ENCODE data around the gene CNST.
"Not testable (repeated sequence)": the region's sequence is repeated elsewhere in the genome, so short reads cannot be mapped to it uniquely, and the experiment has no call there.

CNST gene

GRCh38 chr1:246691622-246692495, 125.6 kb downstream of the CNST start:
- Histone ChIP-seq H3K27ac (ENCODE audit: low read depth, low read length, severe bottlenecking) (no peak overlapping the region), H3K9me3 (ENCODE audit: control insufficient read depth, low read length) (peaks cover 20% of the 10 kb centered on the region), H3K4me3 (ENCODE audit: extremely low read depth, insufficient read depth, low read length, poor library complexity, severe bottlenecking) (no peak overlapping the region), H3K36me3 (ENCODE audit: control insufficient read depth, insufficient read depth, low read length) (no peaks in the 10 kb centered on the region), H3K4me1 (ENCODE audit: control insufficient read depth, insufficient read depth, low read length, poor library complexity, severe bottlenecking) (no peaks in the 10 kb centered on the region)
- WGBS, 2 experiments (ENCODE audit: insufficient coverage in 2 of 2), result 80 to 85% methylated on average over 12 to 15 of the region's 15 CpGs

- WGBS, 2 experiments (ENCODE audit: insufficient coverage in 2 of 2), result 87 to 94% methylated on average over 7 to 9 of the region's 10 CpGs
- H3K4me1 ChIP-seq (ENCODE audit: control insufficient read depth, insufficient read depth, low read length, poor library complexity, severe bottlenecking); H3K4me3 ChIP-seq (ENCODE audit: extremely low read depth, insufficient read depth, low read length, poor library complexity, severe bottlenecking); H3K36me3 ChIP-seq (ENCODE audit: control insufficient read depth, insufficient read depth, low read length); H3K27ac ChIP-seq (ENCODE audit: low read depth, low read length, severe bottlenecking): not testable (repeated sequence)
- H3K9me3 ChIP-seq (ENCODE audit: control insufficient read depth, low read length), result peaks cover 20% of the 10 kb centered on the region
Measured at GRCh38 chr1:246694213-246694895, 128.1 kb downstream of the CNST start.

DNA sequence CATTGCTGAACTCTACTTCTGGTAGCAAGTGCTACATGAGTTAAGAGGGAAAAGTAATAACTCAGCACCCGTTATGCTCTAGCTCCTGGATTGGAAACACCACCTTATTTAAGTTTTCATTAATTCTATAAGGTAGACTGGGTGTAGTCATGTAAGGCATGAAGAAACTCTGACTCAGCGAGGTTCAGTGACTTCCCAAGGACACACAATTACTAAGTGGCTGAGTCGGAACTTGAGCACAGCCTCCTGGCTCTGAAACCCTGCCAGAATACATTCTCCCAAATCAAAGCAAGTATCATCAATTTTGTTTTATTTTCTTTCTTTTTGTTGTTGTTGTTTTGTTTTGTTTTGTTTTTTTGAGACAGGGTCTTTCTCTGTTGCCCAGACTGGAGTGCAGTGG, 128.9 kb downstream of the CNST start:
- H3K4me1 ChIP-seq (ENCODE audit: control insufficient read depth, insufficient read depth, low read length, poor library complexity, severe bottlenecking), result peaks cover 3% of the 10 kb centered on the region
- peaks cover 20% of the 10 kb centered on the region for H3K9me3 ChIP-seq (ENCODE audit: control insufficient read depth, low read length)
- H3K36me3 ChIP-seq (ENCODE audit: control insufficient read depth, insufficient read depth, low read length), result no peaks in the 10 kb centered on the region
- no peak overlapping the region for H3K27ac ChIP-seq (ENCODE audit: low read depth, low read length, severe bottlenecking)
- WGBS, 2 experiments (ENCODE audit: insufficient coverage in 2 of 2), result 100% methylated on average over 2 of the region's 3 CpGs; no CpG with 5 or more reads in 1 of the 2 experiments
- H3K4me3 ChIP-seq (ENCODE audit: extremely low read depth, insufficient read depth, low read length, poor library complexity, severe bottlenecking), result no peak overlapping the region

DNA sequence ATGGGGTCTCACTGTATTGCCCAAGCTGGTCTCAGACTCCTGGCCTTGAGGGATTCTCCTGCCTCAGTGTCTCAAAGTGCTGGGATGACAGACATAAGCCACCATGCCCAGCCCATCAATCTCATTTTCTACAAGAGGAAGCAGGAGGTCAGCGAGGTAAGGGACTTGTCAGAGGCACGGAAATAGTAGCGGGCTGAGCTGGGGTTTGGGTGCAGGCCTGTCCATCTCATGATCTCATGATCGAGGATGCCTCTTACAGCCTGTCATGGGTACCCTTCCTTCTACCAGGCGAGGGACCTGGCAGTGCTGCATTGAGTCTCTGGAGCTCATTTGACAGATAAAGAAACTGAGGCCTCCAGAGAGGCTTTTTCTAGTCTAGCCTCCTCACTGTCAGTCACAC, 129.4 kb downstream of the CNST start:
- Histone ChIP-seq H3K9me3 (ENCODE audit: control insufficient read depth, low read length) (peaks cover 20% of the 10 kb centered on the region), H3K4me3 (ENCODE audit: extremely low read depth, insufficient read depth, low read length, poor library complexity, severe bottlenecking) (no peak overlapping the region), H3K4me1 (ENCODE audit: control insufficient read depth, insufficient read depth, low read length, poor library complexity, severe bottlenecking) (peaks cover 3% of the 10 kb centered on the region), H3K36me3 (ENCODE audit: control insufficient read depth, insufficient read depth, low read length) (no peaks in the 10 kb centered on the region), H3K27ac (ENCODE audit: low read depth, low read length, severe bottlenecking) (no peak overlapping the region)
- WGBS, 2 experiments (ENCODE audit: insufficient coverage in 2 of 2), result 85 to 89% methylated on average over 5 of the region's 5 CpGs

- peaks cover 3% of the 10 kb centered on the region for H3K4me1 ChIP-seq (ENCODE audit: control insufficient read depth, insufficient read depth, low read length, poor library complexity, severe bottlenecking)
- H3K27ac ChIP-seq (ENCODE audit: low read depth, low read length, severe bottlenecking), result no peak overlapping the region
- H3K4me3 ChIP-seq (ENCODE audit: extremely low read depth, insufficient read depth, low read length, poor library complexity, severe bottlenecking), result no peak overlapping the region
- no peaks in the 10 kb centered on the region for H3K36me3 ChIP-seq (ENCODE audit: control insufficient read depth, insufficient read depth, low read length)
- WGBS, 2 experiments (ENCODE audit: insufficient coverage in 2 of 2), result 90 to 96% methylated on average over 5 to 7 of the region's 8 CpGs
- peaks cover 10% of the 10 kb centered on the region for H3K9me3 ChIP-seq (ENCODE audit: control insufficient read depth, low read length)
Measured at GRCh38 chr1:246698466-246699094, 132.3 kb downstream of the CNST start.

DNA sequence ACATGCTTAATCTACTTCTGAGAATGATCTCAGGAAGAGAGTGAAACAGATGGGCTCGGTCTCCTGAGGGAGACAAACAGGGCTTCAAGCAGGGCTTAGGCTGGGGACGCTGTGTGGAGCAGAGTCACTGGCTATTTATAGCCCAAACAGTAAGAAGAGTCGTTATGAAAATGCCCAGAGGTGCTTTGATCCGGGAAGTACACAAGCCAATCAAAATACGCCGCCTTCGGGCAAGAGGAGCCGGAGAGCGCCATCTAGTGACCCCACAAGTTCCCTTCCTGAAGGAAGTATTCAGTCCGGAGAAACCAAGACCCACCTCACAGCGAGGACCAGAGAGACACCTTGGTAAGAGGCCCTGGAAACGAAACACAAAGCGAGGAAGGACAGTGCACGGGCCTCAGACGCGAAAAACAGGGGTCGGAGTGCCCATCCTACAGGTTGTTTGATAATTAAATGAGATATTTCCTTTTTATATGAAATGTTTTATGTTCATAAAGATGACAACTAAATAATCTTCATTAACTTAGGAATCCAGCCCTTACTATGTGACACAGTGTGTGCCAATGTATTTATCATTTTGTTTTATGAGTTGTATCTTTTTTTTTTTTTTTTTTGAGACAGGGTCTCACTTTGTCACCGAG, 133.0 kb downstream of the CNST start:
- 10 to 19% methylated on average over 13 of the region's 18 CpGs for WGBS, 2 experiments (ENCODE audit: insufficient coverage in 2 of 2)
- Histone ChIP-seq H3K4me3 (ENCODE audit: extremely low read depth, insufficient read depth, low read length, poor library complexity, severe bottlenecking) (no peak overlapping the region), H3K36me3 (ENCODE audit: control insufficient read depth, insufficient read depth, low read length) (no peaks in the 10 kb centered on the region), H3K9me3 (ENCODE audit: control insufficient read depth, low read length) (peaks cover 7% of the 10 kb centered on the region), H3K4me1 (ENCODE audit: control insufficient read depth, insufficient read depth, low read length, poor library complexity, severe bottlenecking) (peaks cover 3% of the 10 kb centered on the region), H3K27ac (ENCODE audit: low read depth, low read length, severe bottlenecking) (no peak overlapping the region)

- WGBS, 2 experiments (ENCODE audit: insufficient coverage in 2 of 2), result 92% methylated on average over 8 of the region's 8 CpGs
- no peak overlapping the region for H3K27ac ChIP-seq (ENCODE audit: low read depth, low read length, severe bottlenecking)
- H3K4me1 ChIP-seq (ENCODE audit: control insufficient read depth, insufficient read depth, low read length, poor library complexity, severe bottlenecking), result peaks cover 3% of the 10 kb centered on the region
- no peaks in the 10 kb centered on the region for H3K36me3 ChIP-seq (ENCODE audit: control insufficient read depth, insufficient read depth, low read length)
- no peaks in the 10 kb centered on the region for H3K9me3 ChIP-seq (ENCODE audit: control insufficient read depth, low read length)
- no peak overlapping the region for H3K4me3 ChIP-seq (ENCODE audit: extremely low read depth, insufficient read depth, low read length, poor library complexity, severe bottlenecking)
Measured at GRCh38 chr1:246703581-246703980, 137.3 kb downstream of the CNST start.

DNA sequence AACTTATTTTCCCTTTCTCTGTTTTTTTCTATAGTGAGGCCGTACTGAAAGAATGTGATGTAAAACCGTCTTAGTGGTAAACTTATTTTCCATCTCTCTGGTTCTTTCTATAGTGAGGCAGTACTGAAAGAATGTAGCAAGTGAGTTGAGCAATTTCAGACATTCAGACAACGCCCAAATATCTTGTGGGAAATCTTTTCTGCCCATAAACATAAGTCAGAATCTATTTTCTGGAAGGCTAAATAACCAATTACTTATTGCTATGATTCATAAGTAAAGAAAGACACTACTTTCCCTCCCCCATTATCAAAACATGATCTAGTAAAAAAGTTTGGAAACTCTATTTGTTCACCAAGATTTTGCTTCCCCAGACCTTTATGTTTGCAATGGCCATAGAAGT, 139.1 kb downstream of the CNST start:
- no peak overlapping the region for H3K27ac ChIP-seq (ENCODE audit: low read depth, low read length, severe bottlenecking)
- no peaks in the 10 kb centered on the region for H3K9me3 ChIP-seq (ENCODE audit: control insufficient read depth, low read length)
- no peak overlapping the region for H3K4me3 ChIP-seq (ENCODE audit: extremely low read depth, insufficient read depth, low read length, poor library complexity, severe bottlenecking)
- H3K36me3 ChIP-seq (ENCODE audit: control insufficient read depth, insufficient read depth, low read length), result no peaks in the 10 kb centered on the region
- no peaks in the 10 kb centered on the region for H3K4me1 ChIP-seq (ENCODE audit: control insufficient read depth, insufficient read depth, low read length, poor library complexity, severe bottlenecking)
- WGBS, 2 experiments (ENCODE audit: insufficient coverage in 2 of 2), result no CpG with 5 or more reads among the region's 3 CpGs

DNA sequence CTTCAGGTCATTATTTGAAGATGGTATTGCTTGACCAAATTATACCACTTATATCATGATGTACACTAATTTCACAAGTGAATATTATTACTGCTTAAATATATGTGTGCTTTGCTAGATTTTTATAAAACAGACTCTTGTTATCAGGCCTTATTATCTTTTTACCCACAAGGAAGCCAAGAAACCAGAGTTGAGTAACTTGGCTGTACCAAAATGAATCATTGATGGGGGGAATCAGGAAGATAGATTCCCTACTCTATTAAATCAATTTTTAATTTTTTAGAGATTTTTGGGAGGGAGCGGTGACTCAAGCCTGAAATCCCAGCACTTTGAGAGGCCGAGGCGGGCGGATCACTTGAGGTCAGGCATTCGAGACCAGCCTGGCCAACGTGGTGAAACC, 141.9 kb downstream of the CNST start:
- Histone ChIP-seq H3K27ac (ENCODE audit: low read depth, low read length, severe bottlenecking) (no peak overlapping the region), H3K9me3 (ENCODE audit: control insufficient read depth, low read length) (peaks cover 4% of the 10 kb centered on the region), H3K36me3 (ENCODE audit: control insufficient read depth, insufficient read depth, low read length) (no peaks in the 10 kb centered on the region), H3K4me3 (ENCODE audit: extremely low read depth, insufficient read depth, low read length, poor library complexity, severe bottlenecking) (no peak overlapping the region), H3K4me1 (ENCODE audit: control insufficient read depth, insufficient read depth, low read length, poor library complexity, severe bottlenecking) (no peaks in the 10 kb centered on the region)
- 100% methylated on average over 2 of the region's 6 CpGs for WGBS, 2 experiments (ENCODE audit: insufficient coverage in 2 of 2)

GRCh38 chr1:246709196-246709595, 142.9 kb downstream of the CNST start:
- 93 to 100% methylated on average over 2 to 4 of the region's 4 CpGs for WGBS, 2 experiments (ENCODE audit: insufficient coverage in 2 of 2)
- Histone ChIP-seq H3K27ac (ENCODE audit: low read depth, low read length, severe bottlenecking) (no peak overlapping the region), H3K9me3 (ENCODE audit: control insufficient read depth, low read length) (peaks cover 4% of the 10 kb centered on the region), H3K4me3 (ENCODE audit: extremely low read depth, insufficient read depth, low read length, poor library complexity, severe bottlenecking) (no peak overlapping the region), H3K36me3 (ENCODE audit: control insufficient read depth, insufficient read depth, low read length) (no peaks in the 10 kb centered on the region), H3K4me1 (ENCODE audit: control insufficient read depth, insufficient read depth, low read length, poor library complexity, severe bottlenecking) (no peaks in the 10 kb centered on the region)

All from mesodermal cell (in vitro differentiated cells).